Measurements from ENCODE around the gene GCNT1. TPM values are rescaled to one million over a fixed set of nuclear protein-coding genes. Genes with fewer than 3 reads are reported as not detected.
A peak's percentile ranks its signal among the peaks of the same experiment; 100 is the strongest.

GCNT1 gene
- total RNA-seq, 1 experiment from 2014 or later = 0.29 TPM

DNA sequence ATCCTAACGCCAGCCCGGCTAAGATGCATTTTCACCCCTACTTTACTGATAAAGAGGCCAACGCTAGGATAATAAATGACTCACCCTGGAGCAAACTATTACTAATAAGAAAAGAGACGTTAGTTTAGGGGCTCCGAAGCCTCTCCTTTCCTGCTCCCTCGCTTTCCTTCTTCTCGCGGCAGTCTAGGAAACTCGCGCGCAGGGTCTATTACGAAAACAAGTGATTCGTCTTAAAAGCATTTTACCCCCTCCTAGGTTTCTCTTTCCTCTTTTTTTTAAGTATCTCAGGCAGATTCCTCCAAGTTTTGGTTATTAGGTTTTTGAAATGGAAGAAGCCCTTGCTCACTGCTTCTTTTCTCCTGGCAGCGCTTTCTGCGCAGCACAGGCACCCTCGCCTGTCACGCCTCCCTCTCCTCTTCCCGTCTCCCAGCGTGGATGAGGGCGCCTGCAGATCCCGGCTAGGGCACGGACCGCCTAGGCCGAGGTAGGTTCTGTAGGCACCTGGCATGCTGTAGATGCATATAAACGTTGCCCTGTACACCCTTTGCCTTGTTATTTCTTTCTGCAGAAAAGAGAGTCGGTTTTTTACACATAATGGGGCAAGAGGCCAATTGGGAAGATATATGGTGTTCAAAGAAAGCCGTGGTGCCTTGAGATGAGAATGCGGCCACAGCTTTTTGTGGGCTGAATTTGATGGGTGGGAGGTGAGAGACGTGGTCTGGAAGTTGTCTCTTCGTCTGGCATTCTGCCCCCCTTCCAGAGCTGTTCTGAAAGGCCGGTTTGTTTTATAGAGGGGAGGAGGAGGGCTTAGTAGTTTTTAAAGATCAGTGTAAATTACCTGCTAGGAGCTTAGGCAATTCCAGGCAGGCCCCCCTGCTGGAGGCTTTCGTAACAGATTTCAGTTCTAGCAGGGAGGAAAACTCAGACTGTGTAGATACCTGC is 983 bp downstream of the GCNT1 start:
- TF ChIP-seq, protein P1, sequence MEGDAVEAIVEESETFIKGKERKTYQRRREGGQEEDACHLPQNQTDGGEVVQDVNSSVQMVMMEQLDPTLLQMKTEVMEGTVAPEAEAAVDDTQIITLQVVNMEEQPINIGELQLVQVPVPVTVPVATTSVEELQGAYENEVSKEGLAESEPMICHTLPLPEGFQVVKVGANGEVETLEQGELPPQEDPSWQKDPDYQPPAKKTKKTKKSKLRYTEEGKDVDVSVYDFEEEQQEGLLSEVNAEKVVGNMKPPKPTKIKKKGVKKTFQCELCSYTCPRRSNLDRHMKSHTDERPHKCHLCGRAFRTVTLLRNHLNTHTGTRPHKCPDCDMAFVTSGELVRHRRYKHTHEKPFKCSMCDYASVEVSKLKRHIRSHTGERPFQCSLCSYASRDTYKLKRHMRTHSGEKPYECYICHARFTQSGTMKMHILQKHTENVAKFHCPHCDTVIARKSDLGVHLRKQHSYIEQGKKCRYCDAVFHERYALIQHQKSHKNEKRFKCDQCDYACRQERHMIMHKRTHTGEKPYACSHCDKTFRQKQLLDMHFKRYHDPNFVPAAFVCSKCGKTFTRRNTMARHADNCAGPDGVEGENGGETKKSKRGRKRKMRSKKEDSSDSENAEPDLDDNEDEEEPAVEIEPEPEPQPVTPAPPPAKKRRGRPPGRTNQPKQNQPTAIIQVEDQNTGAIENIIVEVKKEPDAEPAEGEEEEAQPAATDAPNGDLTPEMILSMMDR (conservative IDR thresholded peaks at IDR 0.05; ENCODE audit: low read depth, low read length) = peak; percentile 45
- TF ChIP-seq EZH2 (IDR thresholded peaks at IDR 0.05; ENCODE audit: low read length, unreplicated experiment) = no peak
- H3K9me3 ChIP-seq (ENCODE audit: low read length) = no peaks in the 10 kb centered on the region
- peak overlapping the region; percentile 95 for H3K4me2 ChIP-seq (ENCODE audit: low read length)
- intact Hi-C loops (cut with micrococcal nuclease) = no loop called here
- H3K4me1 ChIP-seq (ENCODE audit: insufficient read depth, low read length) = no peaks in the 10 kb centered on the region
- DNase-seq = peak; percentile 43
- no peak overlapping the region for H3K27ac ChIP-seq (ENCODE audit: low read length)
- POLR2A ChIA-PET (ENCODE audit: unreplicated experiment) = no interaction called here
- H3F3A ChIP-seq (ENCODE audit: low read length, unreplicated experiment) = no peaks in the 10 kb centered on the region
- peak overlapping the region; percentile 74 for H3K4me3 ChIP-seq (ENCODE audit: low read length)
- H3K27me3 ChIP-seq (ENCODE audit: low read length) = no peaks in the 10 kb centered on the region
- peak; percentile 66 for ATAC-seq
- H2AFZ ChIP-seq (ENCODE audit: low read length) = peak overlapping the region; percentile 78
- no peaks in the 10 kb centered on the region for H3K9me2 ChIP-seq (replicated peaks; ENCODE audit: low read length)
- CTCF ChIA-PET = interaction anchor here (0.5 kb wide), 1 partner anchor 73 kb away, joined by 3 read pairs; no protein-coding TSS in a partner anchor
- H4K20me1 ChIP-seq (ENCODE audit: low read length) = no peaks in the 10 kb centered on the region
- no peaks in the 10 kb centered on the region for H3K36me3 ChIP-seq (ENCODE audit: low read depth, low read length)
- peak overlapping the region; percentile 25; the same call in 1 of the 2 replicates for H3K9ac ChIP-seq (ENCODE audit: low read length)
- no TSS peak for BruUV-seq (replicated peaks)
- H3K79me2 ChIP-seq (ENCODE audit: low read length) = no peaks in the 10 kb centered on the region

DNA sequence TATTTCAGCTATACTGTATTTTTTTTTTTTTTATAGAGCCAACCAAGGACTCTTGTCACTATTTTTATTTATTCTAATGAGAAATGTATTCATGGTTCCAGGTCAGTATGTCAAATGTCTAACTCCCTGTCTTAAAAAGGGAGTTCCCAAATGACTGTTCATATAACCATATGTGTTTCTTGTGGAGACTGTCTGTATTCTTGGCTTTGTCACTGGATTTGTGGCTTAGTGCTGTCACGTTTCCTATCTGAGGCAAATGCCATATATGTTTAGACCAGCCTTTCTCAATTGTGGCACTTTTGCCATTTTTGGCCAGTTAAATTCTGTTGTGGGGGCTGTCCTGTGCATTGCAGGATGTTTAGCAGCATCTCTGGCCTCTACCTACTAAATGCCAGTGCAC is 3.1 kb downstream of the GCNT1 start:
- H3K27ac ChIP-seq (ENCODE audit: low read length) = no peak overlapping the region
- ATAC-seq (no peak), DNase-seq (no peak)
- no peaks in the 10 kb centered on the region for H3K27me3 ChIP-seq (ENCODE audit: low read length)
- ChIA-PET POLR2A (ENCODE audit: unreplicated experiment) (no interaction called here), CTCF (no interaction called here)
- TF ChIP-seq, protein P1 (conservative IDR thresholded peaks at IDR 0.05; ENCODE audit: low read depth, low read length) = no peak
- TF ChIP-seq EZH2phosphoT487 (IDR thresholded peaks at IDR 0.05; ENCODE audit: borderline replicate concordance, low read length) (no peak), EZH2 (IDR thresholded peaks at IDR 0.05; ENCODE audit: low read length, unreplicated experiment) (no peak)
- H3K79me2 ChIP-seq (ENCODE audit: low read length) = no peaks in the 10 kb centered on the region
- H3F3A ChIP-seq (ENCODE audit: low read length, unreplicated experiment) = no peaks in the 10 kb centered on the region
- intact Hi-C loops (cut with micrococcal nuclease) = no loop called here
- H3K36me3 ChIP-seq (ENCODE audit: low read depth, low read length) = no peaks in the 10 kb centered on the region
- no peak overlapping the region for H3K4me3 ChIP-seq (ENCODE audit: low read length)
- no peaks in the 10 kb centered on the region for H3K9me2 ChIP-seq (replicated peaks; ENCODE audit: low read length)
- no peaks in the 10 kb centered on the region for H3K9me3 ChIP-seq (ENCODE audit: low read length)
- no peak overlapping the region for H3K9ac ChIP-seq (ENCODE audit: low read length)
- no peak overlapping the region for H2AFZ ChIP-seq (ENCODE audit: low read length)
- H3K4me2 ChIP-seq (ENCODE audit: low read length) = no peak overlapping the region
- no peaks in the 10 kb centered on the region for H4K20me1 ChIP-seq (ENCODE audit: low read length)
- H3K4me1 ChIP-seq (ENCODE audit: insufficient read depth, low read length) = no peaks in the 10 kb centered on the region
- BruUV-seq (replicated peaks) = no TSS peak

DNA sequence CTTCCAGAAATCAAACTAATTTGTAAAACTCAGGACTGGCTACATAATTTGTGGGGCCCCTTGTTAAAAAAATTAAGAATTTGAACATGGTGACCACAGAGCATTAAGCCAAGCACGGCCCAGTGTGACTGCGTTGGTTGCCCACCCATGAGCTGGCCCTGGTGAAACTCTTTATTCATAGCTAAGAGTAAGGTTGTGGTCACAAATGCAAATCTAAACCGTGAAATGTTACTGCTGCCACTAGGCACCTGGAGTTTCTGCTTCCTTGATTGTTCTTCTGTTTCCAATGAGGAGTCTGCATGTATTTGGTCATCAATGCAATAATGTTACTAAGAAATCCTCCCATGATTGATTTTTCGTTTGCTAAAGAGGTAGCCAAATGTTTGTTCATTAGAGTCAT is 4.2 kb downstream of the GCNT1 start:
- H3K36me3 ChIP-seq (ENCODE audit: low read depth, low read length) = no peaks in the 10 kb centered on the region
- ATAC-seq (no peak), DNase-seq (no peak)
- no peak overlapping the region for H3K27ac ChIP-seq (ENCODE audit: low read length)
- H3K9ac ChIP-seq (ENCODE audit: low read length) = no peak overlapping the region
- intact Hi-C loops (cut with micrococcal nuclease) = no loop called here
- CTCF ChIA-PET = no interaction called here
- TF ChIP-seq EZH2phosphoT487 (IDR thresholded peaks at IDR 0.05; ENCODE audit: borderline replicate concordance, low read length) (no peak), EZH2 (IDR thresholded peaks at IDR 0.05; ENCODE audit: low read length, unreplicated experiment) (no peak)
- TF ChIP-seq, protein P1 (conservative IDR thresholded peaks at IDR 0.05; ENCODE audit: low read depth, low read length) = no peak
- no peaks in the 10 kb centered on the region for H3K79me2 ChIP-seq (ENCODE audit: low read length)
- no peaks in the 10 kb centered on the region for H4K20me1 ChIP-seq (ENCODE audit: low read length)
- no peaks in the 10 kb centered on the region for H3K4me1 ChIP-seq (ENCODE audit: insufficient read depth, low read length)
- no peak overlapping the region for H3K4me3 ChIP-seq (ENCODE audit: low read length)
- H3K9me3 ChIP-seq (ENCODE audit: low read length) = no peaks in the 10 kb centered on the region
- no peak overlapping the region for H3K4me2 ChIP-seq (ENCODE audit: low read length)
- H3K9me2 ChIP-seq (replicated peaks; ENCODE audit: low read length) = no peaks in the 10 kb centered on the region
- POLR2A ChIA-PET (ENCODE audit: unreplicated experiment) = no interaction called here
- no peak overlapping the region for H2AFZ ChIP-seq (ENCODE audit: low read length)
- no TSS peak for BruUV-seq (replicated peaks)
- no peaks in the 10 kb centered on the region for H3K27me3 ChIP-seq (ENCODE audit: low read length)
- H3F3A ChIP-seq (ENCODE audit: low read length, unreplicated experiment) = no peaks in the 10 kb centered on the region

Measured in PC-3 (cell line).